GM10248 (cell line): ENCODE measurements around the gene ZNF37A.

ENCODE experiments used
- CTCF ChIA-PET: fragments of 300-600 bp; sonication (Branson Sonifier 250); formaldehyde crosslinking; extraction: SDS; loops from one replicate; lab custom pipeline; 2021; ENCODE audit warnings: antibody characterized with exemption; lab: Yijun Ruan, JAX
- POLR2A ChIA-PET: fragments of 350-650 bp; sonication (Branson Sonifier 250); formaldehyde crosslinking; extraction: SDS; loops from one replicate; lab custom pipeline; 2020; ENCODE audit warnings: antibody characterized with exemption; lab: Yijun Ruan, JAX
- DNase-seq: peaks from one replicate; pipeline ENCODE4 v3.0.0; 2012; ENCODE audit errors: extremely low spot score
- CTCF ChIP-seq: IDR thresholded peaks from 2 replicates; pipeline ENCODE4 v1.5.1; 2012; ENCODE audit warnings: mild to moderate bottlenecking, low read depth; ENCODE audit errors: extremely low read depth, missing control alignments, control extremely low read depth

The ZNF37A gene

GRCh38 chr10:38103756-38104155 lies 9.6 kb downstream of the ZNF37A start:
- TF ChIP-seq CTCF: no peak
- ChIA-PET CTCF (no interaction called here), POLR2A (no interaction called here)
- no peak for DNase-seq

- POLR2A ChIA-PET: no interaction called here
- no peak for DNase-seq
- no peak for TF ChIP-seq CTCF
- CTCF ChIA-PET: no interaction called here
These were observed 18.0 kb downstream of the ZNF37A start for GRCh38 chr10:38112159-38112558.

GRCh38 chr10:38118072-38118807 lies 24.1 kb downstream of the ZNF37A start:
- no peak for DNase-seq
- TF ChIP-seq CTCF: no peak
- ChIA-PET CTCF (no interaction called here), POLR2A (no interaction called here)

GRCh38 chr10:38119038-38119437 lies 24.9 kb downstream of the ZNF37A start:
- no peak for TF ChIP-seq CTCF
- CTCF ChIA-PET: no interaction called here
- POLR2A ChIA-PET: no interaction called here
- DNase-seq: no peak

GRCh38 chr10:38127812-38128211 lies 33.7 kb downstream of the ZNF37A start:
- ChIA-PET CTCF (no interaction called here), POLR2A (no interaction called here)
- TF ChIP-seq CTCF: no peak
- no peak for DNase-seq

- CTCF ChIA-PET: interaction anchor here (1.3 kb wide), 1 partner anchor 12 kb away, joined by 4 read pairs; no protein-coding TSS in a partner anchor
- no peak for TF ChIP-seq CTCF
- no peak for DNase-seq
- POLR2A ChIA-PET: no interaction called here
These were observed 49.5 kb downstream of the ZNF37A start for GRCh38 chr10:38143587-38143986.
